Measurements from ENCODE around the gene KSR2. TPM values are rescaled to one million over a fixed set of nuclear protein-coding genes. Genes with fewer than 3 reads are reported as not detected.

Gene KSR2
- total and polyA plus RNA-seq, 2 donors (not counting 3 experiments of a cell fraction or from before 2014, with no cell fraction given) = 2.1 to 5.2 TPM

DNA sequence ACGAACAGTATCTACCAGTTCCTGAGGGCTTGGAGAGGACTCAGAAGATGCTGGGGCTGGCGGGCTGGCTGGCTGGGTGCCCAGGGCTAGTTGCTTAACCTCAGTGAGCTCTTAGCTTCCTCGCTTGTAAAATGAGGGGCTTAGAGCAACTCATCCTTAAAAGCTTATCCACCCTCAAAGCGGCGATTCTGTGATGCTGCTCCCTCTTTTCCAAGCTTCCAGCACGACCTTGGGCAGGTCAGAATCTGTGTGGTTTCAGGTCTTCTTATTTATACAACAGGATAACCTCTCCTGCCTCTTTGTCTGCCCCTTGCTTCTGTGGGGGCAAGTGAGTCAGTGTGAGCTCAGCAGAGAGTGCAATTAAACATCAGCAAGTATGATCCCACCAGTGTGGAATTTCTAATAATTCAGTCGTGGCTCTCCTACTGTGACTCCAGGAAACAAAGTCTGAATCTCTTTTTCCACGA, 281.8 kb downstream of the KSR2 start:
- DNase-seq (ENCODE audit: low read depth, low spot score) (peak; percentile 95), FAIRE-seq (peak; percentile 93)
- BruUV-seq (replicated peaks) = no TSS peak
- POLR2A ChIA-PET = interaction anchor here (0.8 kb wide), 1 partner anchor 24 kb away, joined by 3 read pairs; no protein-coding TSS in a partner anchor
- Histone ChIP-seq H3K27me3 (ENCODE audit: control insufficient read depth in 2 of 2, insufficient read depth in 2 of 2, low read length in 2 of 2) (no peaks in the 10 kb centered on the region), H3K4me2 (ENCODE audit: insufficient read depth, low read length) (peak overlapping the region; percentile 69), H4K20me1 (replicated peaks; ENCODE audit: control insufficient read depth, extremely low read depth, insufficient read depth, low read length) (no peaks in the 10 kb centered on the region), H3K9ac (replicated peaks; ENCODE audit: extremely low read depth, insufficient read depth, low read length) (peak overlapping the region; percentile 86), H2AFZ (ENCODE audit: low read depth, low read length) (no peak overlapping the region), H3K4me3 (replicated peaks in 1 of 3; ENCODE audit: insufficient read depth in 1 of 3, low read depth in 1 of 3, low read length in 3 of 3) (peak overlapping the region in 1 of 3 experiments; percentile 17), H3K36me3 (ENCODE audit: control insufficient read depth in 2 of 2, extremely low read depth in 1 of 2, insufficient read depth in 2 of 2, low read length in 2 of 2) (no peaks in the 10 kb centered on the region), H3K9me3 (replicated peaks; ENCODE audit: control insufficient read depth, insufficient read depth, low read length) (no peaks in the 10 kb centered on the region), H3K27ac (ENCODE audit: insufficient read depth, low read depth, low read length) (peak overlapping the region; percentile 98), H3K9me1 (replicated peaks; ENCODE audit: control insufficient read depth, extremely low read depth, insufficient read depth, low read length) (no peaks in the 10 kb centered on the region), H3K79me2 (ENCODE audit: control insufficient read depth, insufficient read depth, low read length) (no peaks in the 10 kb centered on the region), H3K4me1 (ENCODE audit: control insufficient read depth, extremely low read depth, insufficient read depth, low read length) (peaks cover 44% of the 10 kb centered on the region)
- intact Hi-C loops (cut with micrococcal nuclease) = loop anchor here (1.0 to 10.0 kb wide), 6 partner anchors 28 to 688 kb away; partner anchors contain the start of genes FBXO21, SUDS3 and TAOK3
- TF ChIP-seq MYC (IDR thresholded peaks at IDR 0.05; ENCODE audit: low read depth, low read length) (no peak), CTCF (IDR thresholded peaks at IDR 0.05; ENCODE audit: extremely low read depth in 1 of 2, insufficient read depth in 1 of 2, low read depth in 1 of 2, low read length in 2 of 2) (no peak), GATA2 (IDR thresholded peaks at IDR 0.05; ENCODE audit: insufficient read depth, insufficient read length, low read depth, low read length) (peak; percentile 87), JUN (IDR thresholded peaks at IDR 0.05; ENCODE audit: borderline replicate concordance, insufficient read depth, insufficient read length, low read depth) (peak; percentile 98), POLR2AphosphoS5 (IDR thresholded peaks at IDR 0.05; ENCODE audit: insufficient read depth, low read depth, low read length) (peak; percentile 97), POLR2A (IDR thresholded peaks at IDR 0.05; ENCODE audit: low read depth, low read length) (peak; percentile 67), FOS (IDR thresholded peaks at IDR 0.05; ENCODE audit: borderline replicate concordance, insufficient read depth, low read length) (peak; percentile 100), EZH2 (IDR thresholded peaks at IDR 0.05; ENCODE audit: borderline replicate concordance, low read depth, low read length, severe bottlenecking) (no peak)
- dilution Hi-C loops (cut with MboI; ENCODE audit: extremely low pct_ligation_motif_present, low sequenced_read_pairs) = no loop called here
- CTCF ChIA-PET = interaction anchor here (0.7 to 4.6 kb wide), 7 partner anchors 9 to 320 kb away, joined by 3 to 36 read pairs (median 4); no protein-coding TSS in a partner anchor

Measured in endothelial cell of umbilical vein (primary cell).